PFSK-1 (cell line): Measurements from ENCODE around the gene JPH4.

ENCODE experiments used
- POLR2AphosphoS5 ChIP-seq: IDR thresholded peaks from 2 replicates; pipeline ENCODE4 v1.6.1; 2012; ENCODE audit warnings: low read depth, mild to moderate bottlenecking, control low read depth, low read length, moderate library complexity
- SIN3A ChIP-seq: IDR thresholded peaks from 2 replicates; pipeline ENCODE4 v1.6.1; 2012; ENCODE audit warnings: mild to moderate bottlenecking, low read length, moderate library complexity, borderline replicate concordance; ENCODE audit not compliant: insufficient read depth
- TF ChIP-seq, protein P1 (sequence below), 2 experiments: IDR thresholded peaks; 2 replicates each; pipeline versions ENCODE4 v1.6.1 to v1.8.0; 2011 to 2012; ENCODE audit warnings: low read depth in 2 of 2, low read length in 2 of 2, control low read depth in 1 of 2, inconsistent platforms in 1 of 2, mild to moderate bottlenecking in 1 of 2, moderate library complexity in 1 of 2; ENCODE audit not compliant: insufficient read depth in 1 of 2

DNA sequence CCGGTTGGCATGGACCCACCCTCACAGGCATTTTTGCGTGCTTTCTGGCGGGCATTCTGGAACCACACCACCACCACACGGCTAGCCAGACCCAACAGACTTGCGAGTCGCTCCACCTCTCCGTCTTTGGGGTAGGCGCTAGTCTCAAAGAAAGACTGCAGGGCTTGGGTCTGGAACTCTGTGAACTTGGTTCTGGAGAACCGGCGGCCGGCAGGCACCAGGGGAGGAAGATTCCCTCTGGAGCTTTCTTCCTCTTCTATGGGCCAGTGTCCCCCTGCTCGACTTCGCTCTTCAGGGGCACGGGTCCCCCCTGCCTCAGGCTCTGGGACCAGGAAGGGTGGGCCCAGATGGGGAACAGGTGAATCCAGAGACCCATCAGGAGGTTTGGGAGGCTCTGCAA, 53.6 kb downstream of the JPH4 start:
- TF ChIP-seq POLR2AphosphoS5 (no peak), SIN3A (no peak)
- TF ChIP-seq, protein P1, sequence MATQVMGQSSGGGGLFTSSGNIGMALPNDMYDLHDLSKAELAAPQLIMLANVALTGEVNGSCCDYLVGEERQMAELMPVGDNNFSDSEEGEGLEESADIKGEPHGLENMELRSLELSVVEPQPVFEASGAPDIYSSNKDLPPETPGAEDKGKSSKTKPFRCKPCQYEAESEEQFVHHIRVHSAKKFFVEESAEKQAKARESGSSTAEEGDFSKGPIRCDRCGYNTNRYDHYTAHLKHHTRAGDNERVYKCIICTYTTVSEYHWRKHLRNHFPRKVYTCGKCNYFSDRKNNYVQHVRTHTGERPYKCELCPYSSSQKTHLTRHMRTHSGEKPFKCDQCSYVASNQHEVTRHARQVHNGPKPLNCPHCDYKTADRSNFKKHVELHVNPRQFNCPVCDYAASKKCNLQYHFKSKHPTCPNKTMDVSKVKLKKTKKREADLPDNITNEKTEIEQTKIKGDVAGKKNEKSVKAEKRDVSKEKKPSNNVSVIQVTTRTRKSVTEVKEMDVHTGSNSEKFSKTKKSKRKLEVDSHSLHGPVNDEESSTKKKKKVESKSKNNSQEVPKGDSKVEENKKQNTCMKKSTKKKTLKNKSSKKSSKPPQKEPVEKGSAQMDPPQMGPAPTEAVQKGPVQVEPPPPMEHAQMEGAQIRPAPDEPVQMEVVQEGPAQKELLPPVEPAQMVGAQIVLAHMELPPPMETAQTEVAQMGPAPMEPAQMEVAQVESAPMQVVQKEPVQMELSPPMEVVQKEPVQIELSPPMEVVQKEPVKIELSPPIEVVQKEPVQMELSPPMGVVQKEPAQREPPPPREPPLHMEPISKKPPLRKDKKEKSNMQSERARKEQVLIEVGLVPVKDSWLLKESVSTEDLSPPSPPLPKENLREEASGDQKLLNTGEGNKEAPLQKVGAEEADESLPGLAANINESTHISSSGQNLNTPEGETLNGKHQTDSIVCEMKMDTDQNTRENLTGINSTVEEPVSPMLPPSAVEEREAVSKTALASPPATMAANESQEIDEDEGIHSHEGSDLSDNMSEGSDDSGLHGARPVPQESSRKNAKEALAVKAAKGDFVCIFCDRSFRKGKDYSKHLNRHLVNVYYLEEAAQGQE (IDR thresholded peaks at IDR 0.05; ENCODE audit: insufficient read depth in 1 of 2, low read depth in 2 of 2, low read length in 2 of 2), result no peak
